H1 (cell line): ENCODE data around the gene GNG12. TPM values are rescaled to one million over a fixed set of nuclear protein-coding genes. Genes with fewer than 3 reads are reported as not detected.

ENCODE experiments used
- CTCF ChIA-PET: fragments of 300-600 bp; sonication (Branson Sonifier 250); formaldehyde crosslinking; loops from one replicate; lab custom pipeline; 2021; ENCODE audit not compliant: partially characterized antibody; lab: Charles Lee
- POLR2A ChIA-PET: fragments of 300-600 bp; sonication (Branson Sonifier 250); formaldehyde crosslinking; loops from one replicate; lab custom pipeline; 2021; ENCODE audit warnings: inconsistent platforms; ENCODE audit not compliant: partially characterized antibody; lab: Charles Lee
- DNase-seq, 2 experiments: peaks; one replicate each; pipeline versions ENCODE4 v3.0.0 to v3.0.0-alpha.2; 2010 to 2022; ENCODE audit warnings: low spot score in 2 of 2, low read depth in 1 of 2, mixed read lengths in 1 of 2
- FAIRE-seq: peaks from 2 replicates; lab custom pipeline; 2011; peaks lifted over from hg19 to GRCh38; lab: Jason Lieb, UNC
- H2AFZ ChIP-seq: 2 replicates; pipeline ENCODE4 v1.8.1; 2012; ENCODE audit warnings: low read length, inconsistent platforms
- H2AK5ac ChIP-seq: 2 replicates; pipeline ENCODE4 v1.6.1; 2013; ENCODE audit warnings: low read depth, low read length
- H2BK120ac ChIP-seq: replicated peaks from 2 replicates; pipeline ENCODE3; 2013; ENCODE audit warnings: low read depth, low read length, inconsistent platforms
- H2BK12ac ChIP-seq: 2 replicates; pipeline ENCODE4 v1.6.1; 2013; ENCODE audit warnings: low read depth, low read length
- H2BK15ac ChIP-seq: 2 replicates; pipeline ENCODE4 v1.6.1; 2013; ENCODE audit warnings: low read length
- H2BK20ac ChIP-seq: 2 replicates; pipeline ENCODE4 v1.6.1; 2013; ENCODE audit warnings: low read length
- H2BK5ac ChIP-seq: 2 replicates; pipeline ENCODE4 v1.6.1; 2013; ENCODE audit warnings: low read depth, low read length
- H3K14ac ChIP-seq: 2 replicates; pipeline ENCODE4 v1.6.1; 2013; ENCODE audit warnings: inconsistent platforms; ENCODE audit not compliant: insufficient read length
- H3K18ac ChIP-seq: 2 replicates; pipeline ENCODE4 v1.6.1; 2013; ENCODE audit warnings: low read length; ENCODE audit errors: extremely low read depth
- H3K23ac ChIP-seq: 2 replicates; pipeline ENCODE4 v1.6.1; 2013; ENCODE audit warnings: inconsistent platforms; ENCODE audit not compliant: insufficient read length
- H3K23me2 ChIP-seq: 2 replicates; pipeline ENCODE4 v1.6.1; 2013; ENCODE audit warnings: low read depth, low read length
- H3K27ac ChIP-seq: 2 replicates; pipeline ENCODE4 v1.6.1; 2011; ENCODE audit warnings: low read depth, low read length, inconsistent platforms
- H3K27me3 ChIP-seq, 4 experiments: replicated peaks in 1 of 4; 1 replicate in 1 of 4; 2 replicates in 3 of 4; pipeline versions ENCODE4 v1.6.1 to v1.8.1; 2011 to 2013; ENCODE audit warnings: low read length in 3 of 4, mild to moderate bottlenecking in 3 of 4, inconsistent platforms in 2 of 4, mixed read lengths in 2 of 4, moderate library complexity in 1 of 4; ENCODE audit not compliant: control insufficient read depth in 3 of 4, insufficient read depth in 3 of 4; ENCODE audit errors: extremely low read depth in 1 of 4
- H3K36me3 ChIP-seq, 4 experiments: 2 replicates each; pipeline versions ENCODE4 v1.6.1 to v1.8.1; 2011 to 2013; ENCODE audit warnings: mild to moderate bottlenecking in 4 of 4, low read length in 3 of 4, moderate library complexity in 2 of 4, control low read depth in 1 of 4, inconsistent platforms in 1 of 4; ENCODE audit not compliant: insufficient read depth in 4 of 4, control insufficient read depth in 2 of 4
- H3K4ac ChIP-seq: replicated peaks from 2 replicates; pipeline ENCODE3; 2013; ENCODE audit warnings: low read length, low read depth, mixed read lengths, inconsistent platforms; ENCODE audit not compliant: insufficient read length
- H3K4me1 ChIP-seq, 4 experiments: replicated peaks in 1 of 4; 1 replicate in 1 of 4; 2 replicates in 3 of 4; pipeline versions ENCODE4 v1.6.1 to v1.8.1; 2011 to 2013; ENCODE audit warnings: low read length in 3 of 4, inconsistent platforms in 2 of 4, mixed read lengths in 1 of 4; ENCODE audit not compliant: insufficient read depth in 4 of 4, control insufficient read depth in 3 of 4
- H3K4me2 ChIP-seq, 2 experiments: 2 replicates each; pipeline versions ENCODE4 v1.6.1 to v1.8.1; 2011 to 2013; ENCODE audit warnings: low read depth in 2 of 2, low read length in 2 of 2, control low read depth in 1 of 2, inconsistent platforms in 1 of 2, mild to moderate bottlenecking in 1 of 2; ENCODE audit not compliant: insufficient read depth in 1 of 2
- H3K4me3 ChIP-seq, 4 experiments: fragments of 200-600, 300-600 bp in 1 of 4; sonication (generic), shearing (Covaris generic), sonication (Bioruptor Twin) in 1 of 4; 2 replicates each; pipeline versions ENCODE4 v1.5.1 to v1.8.1; 2011 to 2016; ENCODE audit warnings: low read length in 4 of 4, low read depth in 3 of 4, control low read depth in 2 of 4, inconsistent platforms in 2 of 4, mild to moderate bottlenecking in 2 of 4, mixed read lengths in 1 of 4, moderate library complexity in 1 of 4; ENCODE audit not compliant: insufficient read depth in 2 of 4; ENCODE audit errors: extremely low read depth in 1 of 4
- H3K56ac ChIP-seq: replicated peaks from 2 replicates; pipeline ENCODE3; 2013; ENCODE audit warnings: low read depth, mild to moderate bottlenecking, mixed read lengths, low read length, inconsistent platforms; ENCODE audit not compliant: insufficient read length
- H3K79me1 ChIP-seq: 2 replicates; pipeline ENCODE4 v1.6.1; 2013; ENCODE audit warnings: low read depth, low read length, control low read depth
- H3K79me2 ChIP-seq, 2 experiments: 2 replicates each; pipeline versions ENCODE4 v1.6.1 to v1.8.1; 2012 to 2013; ENCODE audit warnings: low read length in 2 of 2, mild to moderate bottlenecking in 2 of 2, inconsistent platforms in 1 of 2; ENCODE audit not compliant: insufficient read depth in 2 of 2, control insufficient read depth in 1 of 2
- H3K9ac ChIP-seq, 4 experiments: replicated peaks in 1 of 4; 1 replicate in 1 of 4; 2 replicates in 3 of 4; pipeline versions ENCODE4 v1.6.1 to v1.8.1; 2011 to 2013; ENCODE audit warnings: low read depth in 3 of 4, low read length in 3 of 4, control low read depth in 2 of 4, mild to moderate bottlenecking in 2 of 4, moderate library complexity in 2 of 4, inconsistent platforms in 1 of 4; ENCODE audit errors: extremely low read depth in 1 of 4
- H3K9me3 ChIP-seq, 2 experiments: 2 replicates each; pipeline versions ENCODE4 v1.6.1 to v1.8.1; 2012 to 2013; ENCODE audit warnings: mild to moderate bottlenecking in 2 of 2, moderate library complexity in 2 of 2, control low read depth in 1 of 2, inconsistent platforms in 1 of 2, low read depth in 1 of 2, low read length in 1 of 2, mixed read lengths in 1 of 2; ENCODE audit not compliant: insufficient read depth in 2 of 2
- H4K20me1 ChIP-seq, 2 experiments: replicated peaks in 1 of 2; 2 replicates each; pipeline versions ENCODE3 to v1.8.1; 2011 to 2013; ENCODE audit warnings: inconsistent platforms in 2 of 2, low read length in 2 of 2, mild to moderate bottlenecking in 1 of 2; ENCODE audit not compliant: insufficient read depth in 2 of 2, control insufficient read depth in 1 of 2
- H4K5ac ChIP-seq: 2 replicates; pipeline ENCODE4 v1.6.1; 2013; ENCODE audit warnings: low read length, low read depth, mixed read lengths, inconsistent platforms; ENCODE audit not compliant: insufficient read length
- H4K8ac ChIP-seq: 2 replicates; pipeline ENCODE4 v1.8.0; 2013; ENCODE audit warnings: mild to moderate bottlenecking, moderate library complexity, low read length, inconsistent platforms; ENCODE audit not compliant: insufficient read depth; ENCODE audit errors: extremely low read depth
- H4K91ac ChIP-seq: replicated peaks from 2 replicates; pipeline ENCODE3; 2013; ENCODE audit warnings: low read length, mixed read lengths, inconsistent platforms; ENCODE audit not compliant: insufficient read length
- CBX5 ChIP-seq: fragments of 300-800, 300-1000 bp; sonication (generic); IDR thresholded peaks from 2 replicates; pipeline ENCODE4 v1.7.1; 2016; ENCODE audit warnings: antibody characterized with exemption, low read length, low read depth
- CBX8 ChIP-seq: fragments of 300-800, 300-1000 bp; sonication (generic); IDR thresholded peaks from 2 replicates; pipeline ENCODE4 v1.7.1; 2016; ENCODE audit warnings: low read depth, low read length, borderline replicate concordance
- EZH2 ChIP-seq: fragments of 200-600 bp; sonication (generic); IDR thresholded peaks from 2 replicates; pipeline ENCODE4 v1.7.1; 2012; ENCODE audit warnings: low read depth, mild to moderate bottlenecking, moderate library complexity, low read length, inconsistent platforms; ENCODE audit not compliant: severe bottlenecking
- MAFK ChIP-seq: IDR thresholded peaks from 2 replicates; pipeline ENCODE4 v1.6.1; 2012; ENCODE audit warnings: low read depth, mild to moderate bottlenecking, improper control_type of control experiment, low read length
- POU5F1 ChIP-seq: IDR thresholded peaks from 2 replicates; pipeline ENCODE4 v1.6.1; 2011; ENCODE audit warnings: low read depth, mild to moderate bottlenecking, low read length, moderate library complexity
- SP4 ChIP-seq: IDR thresholded peaks from 2 replicates; pipeline ENCODE4 v1.6.1; 2012; ENCODE audit warnings: low read length, inconsistent platforms
- WGBS, 2 experiments: shearing (Covaris generic) in 1 of 2; methylation state at CpG; one replicate each; pipeline versions ENCODE4 v1.1.6 to v1.1.7; 2013 to 2015; ENCODE audit warnings: low lambda C conversion rate in 2 of 2, mixed read lengths in 2 of 2, inconsistent platforms in 1 of 2, low coverage in 1 of 2, missing lambda C conversion rate in 1 of 2; ENCODE audit not compliant: insufficient replicate concordance in 2 of 2, insufficient coverage in 1 of 2, insufficient read length in 1 of 2; ENCODE audit errors: extremely low coverage in 1 of 2, missing lambda C conversion rate in 1 of 2; 5-methylcytosine and 5-hydroxymethylcytosine counted together
- polyA plus RNA-seq, 7 experiments: library from polyadenylated mRNA; depleted of rRNA in 3 of 7; stranded (reverse) in 5 of 7; unstranded in 2 of 7; fragments of >200 nt in 5 of 7; fragments of 200-250 nt in 2 of 7; gene quantifications; 1 replicate in 5 of 7; 2 replicates in 1 of 7; 4 replicates in 1 of 7; pipeline versions ENCODE4 v1.2.1 to v1.2.3, GENCODE V29; 2011 to 2013; ENCODE audit warnings: missing spikeins in 2 of 7, mixed read lengths in 2 of 7
- total RNA-seq: library from RNA; stranded (reverse); fragmentation: NEBNext Ultra II Directional; extraction: Animal tissue kit (Norgen Biotek cat#: 25700); gene quantifications from 2 replicates; pipeline ENCODE4 v1.2.1, GENCODE V29; 2021

The GNG12 gene
- total and polyA plus RNA-seq, 2 of the 8 experiments (the other 6 are each of a cell fraction or from before 2014, with no cell fraction given) = 11.4 to 35.8 TPM

GRCh38 chr1:67754526-67754920 lies 78.7 kb downstream of the GNG12 start:
- Histone ChIP-seq H3K4me2 (no peak overlapping the region), H3K27me3 (no peaks in the 10 kb centered on the region), H3K23me2 (no peaks in the 10 kb centered on the region), H3K79me2 (no peaks in the 10 kb centered on the region), H4K5ac (no peak overlapping the region), H4K20me1 (no peaks in the 10 kb centered on the region), H3K18ac (no peak overlapping the region), H3K14ac (no peak overlapping the region), H4K8ac (no peak overlapping the region), H2AFZ (no peak overlapping the region), H2AK5ac (no peak overlapping the region), H3K56ac (no peak overlapping the region), H3K27ac (no peak overlapping the region), H3K4me3 (no peak overlapping the region), H2BK12ac (0 out of 2 replicates have a peak overlapping the region, but pooled peaks have one; percentile 32), H2BK5ac (no peak overlapping the region), H3K23ac (no peak overlapping the region), H3K9me3 (no peaks in the 10 kb centered on the region), H4K91ac (no peak overlapping the region), H2BK120ac (no peak overlapping the region), H3K79me1 (no peaks in the 10 kb centered on the region), H3K4ac (no peak overlapping the region), H3K36me3 (no peaks in the 10 kb centered on the region), H3K9ac (no peak overlapping the region), H3K4me1 (peaks cover 7 to 19% (median 17%) of the 10 kb centered on the region in 4 experiments; a peak in 6 of 7 replicates), H2BK15ac (0 out of 2 replicates have a peak overlapping the region, but pooled peaks have one; percentile 21), H2BK20ac (no peak overlapping the region)
- no peak for FAIRE-seq
- no peak for DNase-seq
- POLR2A ChIA-PET = interaction anchor here (1.0 kb wide), 1 partner anchor 69 kb away, joined by 3 read pairs; the partner anchor contains the start of gene GADD45A
- CTCF ChIA-PET = interaction anchor here (0.8 to 12.6 kb wide), 12 partner anchors 16 to 263 kb away, joined by 3 to 156 read pairs (median 5); partner anchors contain the start of gene GADD45A
- WGBS, 2 experiments = 93% methylated on average over 4 of the region's 4 CpGs; no CpG with 5 or more reads in 1 of the 2 experiments
- TF ChIP-seq SP4 = no peak
- TF ChIP-seq CBX8 = no peak
- no peak for TF ChIP-seq POU5F1
- TF ChIP-seq MAFK = no peak
- no peak for TF ChIP-seq EZH2
- no peak for TF ChIP-seq CBX5
